NCI-H2107 (cell line): Measurements from ENCODE around the gene GABRD.

Source experiments
- DNase-seq: peaks from one replicate; lab custom pipeline; 2025; lab: John Stamatoyannopoulos, UW

The GABRD gene

DNA sequence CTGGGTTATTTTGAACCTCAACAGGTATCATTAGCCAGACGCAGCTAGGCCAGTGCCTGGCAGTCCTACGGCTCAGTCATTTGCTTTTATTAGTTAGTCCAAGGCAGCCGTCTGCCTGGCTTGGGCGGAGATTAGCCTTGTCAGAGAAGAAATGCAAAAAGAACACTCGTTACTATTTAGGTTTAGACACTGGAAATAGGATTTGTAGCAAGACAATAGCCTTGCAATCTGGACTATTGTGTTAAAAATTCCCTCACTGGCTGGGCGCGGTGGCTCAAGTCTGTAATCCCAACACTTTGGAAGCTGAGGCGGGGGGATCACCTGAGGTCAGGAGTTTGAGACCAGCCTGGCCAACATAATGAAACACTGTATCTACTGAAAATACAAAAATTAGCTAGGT lies 20.1 kb downstream of the GABRD start:
- DNase-seq: no peak

- no peak for DNase-seq
Measured at GRCh38 chr1:2041305-2041704, 22.2 kb downstream of the GABRD start.

- DNase-seq: no peak
Measured at GRCh38 chr1:2041887-2042286, 22.7 kb downstream of the GABRD start.

DNA sequence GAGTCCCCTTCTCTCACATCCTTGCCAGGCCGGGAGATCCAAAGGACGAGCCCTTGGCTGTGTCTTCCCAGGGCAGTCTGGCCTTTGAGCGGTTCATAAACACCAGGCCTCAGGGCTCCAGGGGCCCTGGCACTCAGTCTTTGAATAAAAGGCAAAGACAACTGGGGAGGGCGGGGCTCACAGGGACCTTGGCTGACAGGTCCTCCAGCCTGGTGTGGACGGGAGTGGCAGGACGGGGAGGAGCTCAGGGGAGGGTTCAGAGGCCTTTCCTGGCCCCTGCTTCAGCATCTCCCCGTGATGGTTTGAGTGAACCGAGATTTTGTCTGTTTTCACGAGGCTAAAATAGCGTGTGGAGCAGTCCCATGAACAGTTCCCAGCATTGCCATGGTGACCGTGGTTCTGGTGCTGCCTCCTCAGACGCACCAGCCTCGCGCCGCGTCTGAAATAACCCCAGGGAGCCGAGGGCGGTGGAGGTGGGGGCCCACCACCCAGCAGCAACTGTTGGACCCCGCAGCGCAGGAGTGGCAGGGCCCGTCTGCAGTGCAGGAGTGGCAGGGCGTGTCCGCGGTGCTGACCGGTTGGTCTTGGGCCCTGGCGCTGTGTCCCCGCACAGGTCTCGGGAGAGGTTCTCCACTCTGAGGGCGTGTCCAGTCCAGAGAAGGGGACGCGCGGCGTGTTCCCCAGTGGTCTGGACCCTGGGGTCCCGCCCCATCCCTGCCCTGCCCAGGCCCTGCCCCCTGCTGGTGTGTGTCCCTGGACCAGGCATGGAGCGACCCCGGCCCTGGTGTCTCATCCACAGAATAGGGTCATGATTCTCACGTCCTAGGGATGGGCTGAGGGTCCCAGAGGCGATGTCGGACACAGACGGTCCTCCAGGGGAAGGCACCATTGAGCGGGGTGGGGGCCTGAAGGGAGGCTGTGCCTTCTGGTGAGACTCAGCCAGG lies 24.0 kb downstream of the GABRD start:
- DNase-seq: no peak

- DNase-seq: no peak
Measured at GRCh38 chr1:2043886-2044285, 24.7 kb downstream of the GABRD start.

DNA sequence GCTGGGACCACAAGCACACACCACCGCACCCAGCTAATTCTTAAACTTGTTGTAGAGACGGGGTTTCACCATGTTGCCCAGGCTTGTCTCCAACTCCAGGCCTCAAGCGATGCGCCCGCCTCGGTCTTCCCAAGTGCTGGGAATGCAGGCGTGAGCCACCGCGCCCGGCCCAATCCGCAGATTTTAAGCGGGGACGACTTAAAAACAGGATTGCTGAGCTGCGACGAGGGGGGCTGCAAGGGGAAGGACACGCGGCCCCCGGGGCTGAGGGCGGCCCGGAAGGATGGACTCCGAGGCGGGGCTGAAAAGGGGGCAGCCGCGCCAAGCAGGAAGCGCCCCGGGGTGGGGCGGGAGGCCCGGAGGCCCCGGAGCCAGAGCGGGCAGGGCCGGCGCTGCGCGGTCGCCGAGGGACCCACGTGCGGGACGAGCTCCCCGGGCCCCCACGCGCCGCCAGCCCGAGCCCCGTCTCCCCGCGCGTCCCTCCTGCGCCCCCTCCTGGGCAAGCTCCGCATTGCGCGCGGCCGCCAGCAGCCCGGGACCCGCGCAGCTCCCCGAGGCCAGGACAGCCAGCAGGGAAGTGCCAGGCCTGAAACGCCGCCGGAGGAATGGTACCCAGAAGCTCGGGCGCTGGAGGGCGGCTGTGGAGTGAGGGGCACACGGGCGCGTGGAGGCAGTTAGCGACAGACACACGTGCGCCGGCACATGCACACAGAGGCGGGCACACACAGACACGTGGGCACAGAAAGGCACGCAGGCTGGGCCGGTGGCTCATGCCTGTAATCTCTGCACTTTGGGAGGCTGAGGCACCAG lies 25.6 kb downstream of the GABRD start:
- no peak for DNase-seq

DNA sequence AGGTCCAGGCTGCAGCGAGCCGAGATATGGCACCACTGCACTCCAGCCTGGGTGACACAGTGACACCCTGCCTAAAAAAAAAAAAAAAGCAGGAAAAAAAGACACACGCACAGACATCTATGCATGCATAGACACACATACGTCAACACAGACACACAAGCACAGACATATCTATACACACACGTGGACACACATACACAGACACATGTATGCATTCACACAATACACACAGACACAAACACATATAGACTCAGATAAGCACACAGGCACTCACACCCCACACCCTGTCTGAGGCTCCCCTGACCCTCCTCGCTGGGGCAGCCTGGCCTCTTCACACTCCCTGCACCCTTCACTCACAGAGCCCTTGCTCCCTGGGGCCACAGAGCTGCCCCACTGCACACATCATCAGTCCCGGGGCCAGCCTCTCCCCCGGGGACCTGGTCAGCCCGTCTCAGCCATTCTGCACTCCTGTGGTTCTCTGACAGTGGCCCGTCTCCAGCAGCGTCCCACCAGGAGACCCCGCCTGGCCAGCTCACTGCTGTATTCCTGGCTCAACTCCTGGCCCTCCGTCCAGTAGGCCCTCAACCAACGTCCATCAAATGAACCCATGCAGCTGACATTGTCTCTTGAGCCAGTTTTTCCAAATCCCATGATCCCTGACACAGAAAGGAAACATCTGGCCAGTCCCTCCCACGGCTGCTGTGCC lies 26.5 kb downstream of the GABRD start:
- DNase-seq: no peak

GRCh38 chr1:2046174-2046917 lies 27.2 kb downstream of the GABRD start:
- no peak for DNase-seq

- DNase-seq: no peak
Measured at GRCh38 chr1:2046953-2047748, 28.0 kb downstream of the GABRD start.

GRCh38 chr1:2047749-2048729 lies 28.9 kb downstream of the GABRD start:
- no peak for DNase-seq

GRCh38 chr1:2049225-2049717 lies 30.1 kb downstream of the GABRD start:
- DNase-seq: no peak

- no peak for DNase-seq
Measured at GRCh38 chr1:2049718-2050431, 30.7 kb downstream of the GABRD start, which contains the start of gene PRKCZ. Gene PRKCZ (plus strand): TSS chr1:2050411. CDS start chr1:2050631, 220 bp downstream.

- no peak for DNase-seq
Measured at GRCh38 chr1:2050461-2050792, 31.3 kb downstream of the GABRD start.

DNA sequence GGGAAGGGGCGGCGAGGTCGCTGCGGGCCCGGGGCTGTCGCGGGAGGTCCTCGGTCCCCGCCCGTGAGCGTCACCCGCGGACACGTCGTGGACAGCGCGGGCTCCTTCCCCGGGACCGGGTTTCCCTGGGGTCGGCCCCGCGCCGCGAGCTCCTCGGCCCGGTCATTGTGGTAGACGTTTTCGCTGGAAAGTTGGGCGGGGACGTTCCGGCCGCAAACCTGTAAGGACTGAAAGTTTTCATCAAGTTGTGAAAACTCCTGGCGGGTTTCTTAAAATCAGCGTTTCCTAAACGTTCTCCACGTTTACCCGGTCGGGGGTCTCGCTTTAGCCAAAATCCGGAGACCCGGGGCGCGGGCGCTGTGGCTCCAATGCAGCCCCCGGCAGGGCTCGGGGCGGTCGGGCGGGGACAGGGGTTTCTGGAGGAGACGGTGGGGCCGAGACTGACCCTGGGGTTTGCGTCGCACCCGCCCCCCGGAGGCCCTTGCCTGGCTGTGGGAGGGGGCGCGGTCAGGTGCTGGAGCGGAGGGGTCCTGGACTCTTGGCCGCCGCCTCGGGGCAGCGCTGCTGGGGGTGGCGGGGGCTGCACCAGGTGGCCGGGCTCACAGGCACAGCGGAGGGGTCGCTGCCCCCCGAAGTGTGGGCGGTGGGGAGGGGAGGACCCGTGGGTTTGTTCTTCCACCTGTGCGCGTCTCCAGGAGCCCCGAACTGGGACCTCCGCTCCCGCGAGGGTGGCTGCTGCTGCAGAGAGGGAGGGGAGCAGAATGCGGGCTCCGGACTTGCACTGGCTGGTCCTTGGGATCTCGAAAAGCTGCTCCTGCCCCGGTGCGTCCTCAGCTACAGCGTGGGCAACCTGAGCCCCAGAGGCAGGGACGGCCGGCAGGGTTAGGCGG lies 31.9 kb downstream of the GABRD start:
- DNase-seq: no peak

DNA sequence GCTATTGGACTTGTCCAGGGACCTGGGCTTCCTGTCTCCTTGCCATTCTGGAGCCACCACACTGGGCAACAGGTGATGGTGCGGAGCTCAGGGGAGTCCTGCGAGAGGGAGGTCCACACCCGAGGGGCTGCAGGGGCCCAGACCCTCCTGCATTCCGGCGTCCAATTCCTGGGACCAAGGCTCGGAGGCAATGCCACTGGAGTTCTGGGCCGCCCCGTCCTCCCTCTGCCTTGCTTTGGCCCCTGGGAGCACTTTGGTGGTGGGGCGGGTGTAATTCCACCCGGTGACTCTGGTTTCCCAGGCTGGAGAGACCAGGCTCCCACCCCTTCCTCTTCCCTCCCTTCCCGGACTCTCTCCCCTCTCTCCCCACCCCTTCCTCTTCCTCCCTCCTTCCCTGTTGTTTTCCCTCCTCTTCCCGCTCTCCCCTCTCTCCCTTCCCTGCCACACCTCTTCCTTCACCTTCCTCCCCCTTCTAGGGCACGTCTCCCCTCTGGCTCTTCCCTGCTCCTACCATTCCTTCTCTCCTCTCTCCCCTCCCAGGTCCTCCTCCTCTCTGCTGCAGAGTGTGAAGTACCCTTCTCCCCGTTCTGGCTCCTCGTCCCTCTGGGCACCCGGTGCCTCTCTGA lies 33.0 kb downstream of the GABRD start:
- no peak for DNase-seq

DNA sequence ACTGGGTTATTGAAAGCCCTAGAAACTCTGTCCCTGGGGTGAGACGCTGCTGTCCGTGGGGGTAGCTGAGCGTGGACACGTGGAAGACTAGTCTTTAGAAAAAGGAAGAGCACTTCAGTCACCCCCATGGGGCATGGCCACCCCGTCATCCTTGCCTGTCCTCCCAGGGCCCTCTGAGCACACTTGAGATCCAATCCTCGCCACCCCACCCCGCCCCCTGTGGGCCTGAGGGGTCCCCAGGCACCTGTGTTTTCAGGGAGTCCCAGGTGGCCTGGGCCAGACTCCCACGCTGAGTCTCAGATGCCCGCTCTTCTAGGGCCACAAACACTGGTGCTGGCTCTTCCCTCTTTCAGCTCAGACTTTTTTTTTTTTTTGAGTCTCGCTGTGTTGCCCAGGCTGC lies 33.6 kb downstream of the GABRD start:
- DNase-seq: no peak

GRCh38 chr1:2053217-2053616 lies 34.1 kb downstream of the GABRD start:
- no peak for DNase-seq
